K562 (cell line): ENCODE measurements around the gene MCL1. TPM values are rescaled to one million over a fixed set of nuclear protein-coding genes. Genes with fewer than 3 reads are reported as not detected.

ENCODE experiments used
- ATAC-seq: fragments of 200-7000 bp; cut with Tn5 transposase; 3 replicates; pipeline ENCODE4 v1.9.1; 2020; ENCODE audit warnings: moderate library complexity
- BruUV-seq: library from RNA; stranded (reverse); fragments of 400-500 nt; replicated peaks from 2 replicates; lab custom pipeline; 2021; lab: Mats Ljungman, UMichigan
- CTCF ChIA-PET: fragments of 300-600 bp; formaldehyde crosslinking; extraction: SDS; loops from one replicate; lab custom pipeline; 2021; ENCODE audit warnings: low intra/inter-chr PET ratio; lab: Yijun Ruan, JAX
- POLR2A ChIA-PET: fragments of 300-600, 350-650 bp; sonication (Branson Sonifier 250); formaldehyde crosslinking; extraction: SDS; loops from one replicate; lab custom pipeline; 2021; ENCODE audit warnings: antibody characterized with exemption, inconsistent platforms; lab: Yijun Ruan, JAX
- DNase-seq, 4 experiments: peaks; one replicate each; pipeline versions ENCODE4 v3.0.0 to v3.0.0-alpha.2; 2011 to 2018; ENCODE audit warnings: low spot score in 3 of 4, mixed read lengths in 3 of 4; ENCODE audit errors: extremely low read depth in 1 of 4
- FAIRE-seq: peaks from 2 replicates; lab custom pipeline; 2011; peaks lifted over from hg19 to GRCh38; lab: Jason Lieb, UNC
- H2AFZ ChIP-seq: 2 replicates; pipeline ENCODE4 v1.6.0; 2011; ENCODE audit warnings: low read depth, low read length, control low read depth, inconsistent platforms
- H3K27ac ChIP-seq: fragments of 200-600 bp; 3 replicates; pipeline ENCODE4 v1.8.0; 2011; ENCODE audit warnings: low read depth, mild to moderate bottlenecking, control low read depth, inconsistent platforms, low read length, moderate library complexity, mixed read lengths; ENCODE audit errors: extremely low read depth
- H3K27me3 ChIP-seq, 2 experiments: fragments of 300-600 bp in 1 of 2; 2 replicates in 1 of 2; 3 replicates in 1 of 2; pipeline versions ENCODE4 v1.6.0 to v1.8.0; 2011; ENCODE audit warnings: inconsistent platforms in 2 of 2, low read length in 2 of 2, mild to moderate bottlenecking in 1 of 2, mixed read lengths in 1 of 2, moderate library complexity in 1 of 2; ENCODE audit not compliant: control insufficient read depth in 2 of 2, insufficient read depth in 2 of 2
- H3K36me3 ChIP-seq: fragments of 300-600 bp; 3 replicates; pipeline ENCODE4 v1.8.0; 2011; ENCODE audit warnings: mild to moderate bottlenecking, low read length, inconsistent platforms; ENCODE audit not compliant: control insufficient read depth, insufficient read depth
- H3K4me1 ChIP-seq, 2 experiments: fragments of 200-600 bp in 1 of 2; replicated peaks in 1 of 2; 2 replicates in 1 of 2; 3 replicates in 1 of 2; pipeline versions ENCODE4 v1.5.1 to v1.8.0; 2011; ENCODE audit warnings: inconsistent platforms in 2 of 2, low read length in 2 of 2, mild to moderate bottlenecking in 1 of 2, mixed read lengths in 1 of 2, moderate library complexity in 1 of 2; ENCODE audit not compliant: control insufficient read depth in 2 of 2, insufficient read depth in 2 of 2
- H3K4me2 ChIP-seq: 2 replicates; pipeline ENCODE4 v1.6.1; 2011; ENCODE audit warnings: low read length, control low read depth, inconsistent platforms, mixed read lengths; ENCODE audit not compliant: insufficient read depth
- H3K4me3 ChIP-seq: fragments of 200-600 bp; sonication (generic), shearing (Covaris generic); 2 replicates; pipeline ENCODE4 v1.5.1; 2016; ENCODE audit warnings: control low read depth, inconsistent platforms
- H3K79me2 ChIP-seq: fragments of 200-600 bp; 3 replicates; pipeline ENCODE4 v1.8.0; 2011; ENCODE audit warnings: low read length, inconsistent platforms; ENCODE audit not compliant: control insufficient read depth, insufficient read depth
- H3K9ac ChIP-seq, 2 experiments: 2 replicates each; pipeline versions ENCODE4 v1.6.0 to v1.6.1; 2011; ENCODE audit warnings: low read depth in 2 of 2, low read length in 2 of 2, control low read depth in 1 of 2, inconsistent platforms in 1 of 2, mild to moderate bottlenecking in 1 of 2, mixed read lengths in 1 of 2; ENCODE audit not compliant: insufficient read depth in 1 of 2
- H3K9me1 ChIP-seq: one replicate; pipeline ENCODE4 v1.6.0; 2011; ENCODE audit warnings: inconsistent platforms, mild to moderate bottlenecking, low read length, moderate library complexity; ENCODE audit not compliant: control insufficient read depth, insufficient read depth
- H3K9me3 ChIP-seq: replicated peaks from 2 replicates; pipeline ENCODE4 v1.5.1; 2011; ENCODE audit warnings: low read depth, low read length, inconsistent platforms; ENCODE audit not compliant: control insufficient read depth, insufficient read depth
- H4K20me1 ChIP-seq: replicated peaks from 2 replicates; pipeline ENCODE4 v1.6.1; 2011; ENCODE audit warnings: low read length, inconsistent platforms, mixed read lengths; ENCODE audit not compliant: control insufficient read depth, insufficient read depth
- ARHGAP35 ChIP-seq: fragments of 450-650 bp; IDR thresholded peaks from 2 replicates; pipeline ENCODE4 v1.6.1; 2018; ENCODE audit not compliant: partially characterized antibody
- CEBPG ChIP-seq, 3 experiments: fragments of 200-800 bp in 1 of 3; sonication (Bioruptor generic) in 1 of 3; sonication (generic) in 1 of 3; formaldehyde crosslinking in 1 of 3; IDR thresholded peaks in 2 of 3; conservative IDR thresholded peaks in 1 of 3; 2 replicates each; pipeline versions ENCODE4 v1.6.1 to v1.8.0; 2016 to 2022; ENCODE audit warnings: missing compliant biosample characterization in 2 of 3, missing genetic modification characterization in 2 of 3, mild to moderate bottlenecking in 1 of 3, missing genetic modification reagents in 1 of 3
- DNMT1 ChIP-seq: fragments of 450-650 bp; IDR thresholded peaks from 2 replicates; pipeline ENCODE4 v1.6.1; 2016; ENCODE audit warnings: antibody characterized with exemption, mild to moderate bottlenecking
- KAT7 ChIP-seq: sonication (generic); formaldehyde crosslinking; IDR thresholded peaks from 2 replicates; pipeline ENCODE4 v1.8.0; 2022; ENCODE audit warnings: missing genetic modification reagents, mild to moderate bottlenecking, borderline replicate concordance
- NFXL1 ChIP-seq: fragments of 450-650 bp; formaldehyde crosslinking; IDR thresholded peaks from 2 replicates; pipeline ENCODE4 v1.4.0; 2021; ENCODE audit warnings: mild to moderate bottlenecking
- NUFIP1 ChIP-seq: fragments of 450-650 bp; IDR thresholded peaks from 2 replicates; pipeline ENCODE4 v1.6.1; 2018; ENCODE audit not compliant: partially characterized antibody
- SMAD1 ChIP-seq: fragments of 150-350 bp; IDR thresholded peaks from 2 replicates; pipeline ENCODE4 v1.6.1; 2014; ENCODE audit warnings: low read length, low read depth; ENCODE audit not compliant: partially characterized antibody
- TAF1 ChIP-seq: IDR thresholded peaks from 2 replicates; pipeline ENCODE4 v1.6.1; 2011; ENCODE audit warnings: mild to moderate bottlenecking, low read length, moderate library complexity; ENCODE audit not compliant: insufficient read depth, control insufficient read depth, severe bottlenecking; ENCODE audit errors: extremely low read depth
- ZNF445 ChIP-seq: fragments of 250-450 bp; sonication (Bioruptor Pico); IDR thresholded peaks from 2 replicates; pipeline ENCODE4 v1.4.0; 2020; ENCODE audit warnings: low read depth, mild to moderate bottlenecking, moderate library complexity
- ZNF583 ChIP-seq: fragments of 250-450 bp; sonication (Bioruptor Pico); IDR thresholded peaks from 2 replicates; pipeline ENCODE4 v1.4.0; 2020
- WGBS: fragments of 100-300 bp; shearing (Covaris generic); methylation state at CpG from one replicate; pipeline ENCODE4 v1.1.6; 2016; ENCODE audit warnings: low coverage, mixed read lengths; ENCODE audit not compliant: insufficient coverage; ENCODE audit errors: missing lambda C conversion rate; 5-methylcytosine and 5-hydroxymethylcytosine counted together
- in situ Hi-C: fragments of 300-500 bp; cut with MboI; formaldehyde crosslinking; loops from 4 replicates; pipeline ENCODE4 v1.15.0; 2018; ENCODE audit warnings: inconsistent platforms, mixed read lengths
- intact Hi-C: fragments of 100-400 bp; cut with micrococcal nuclease; formaldehyde crosslinking; loops from 2 replicates; pipeline ENCODE4 v1.14.2; 2022
- polyA plus RNA-seq, 8 experiments: library from polyadenylated mRNA; depleted of rRNA in 4 of 8; stranded (reverse) in 5 of 8; unstranded in 3 of 8; fragments of >200 nt; fragmentation: Nextera tagmentation in 2 of 8; fragmentation: Illumina TruSeq in 1 of 8; extraction: Ambion mirVana in 2 of 8; extraction: Trizol in 1 of 8; gene quantifications; 2 replicates each; pipeline versions ENCODE4 v1.2.1 to v1.2.3, GENCODE V29; 2011 to 2014; ENCODE audit warnings: inconsistent platforms in 1 of 8, missing spikeins in 1 of 8
- total RNA-seq, 7 experiments: library from RNA; depleted of rRNA in 6 of 7; stranded (reverse); fragments of >200 nt in 6 of 7; fragmentation: Illumina TruSeq in 2 of 7; extraction: Trizol in 2 of 7; gene quantifications; 2 replicates each; pipeline versions ENCODE4 v1.2.1 to v1.2.3, GENCODE V29; 2011 to 2021; ENCODE audit warnings: low replicate concordance in 1 of 7
- TF ChIP-seq, protein P1 (sequence below): fragments of 450-650 bp; formaldehyde crosslinking; conservative IDR thresholded peaks from 2 replicates; pipeline ENCODE4 v1.4.0; 2022; ENCODE audit warnings: mild to moderate bottlenecking, missing genetic modification characterization
- TF ChIP-seq, protein P2 (sequence below), 2 experiments: fragments of 450-650 bp in 1 of 2; IDR thresholded peaks; 2 replicates each; pipeline ENCODE4 v1.6.1; 2011 to 2017; ENCODE audit warnings: low read depth in 2 of 2, antibody characterized with exemption in 1 of 2, borderline replicate concordance in 1 of 2, low read length in 1 of 2, mild to moderate bottlenecking in 1 of 2, mixed read lengths in 1 of 2; ENCODE audit not compliant: control insufficient read depth in 1 of 2
- TF ChIP-seq, protein P3 (sequence below), 2 experiments: fragments of 450-650 bp; conservative IDR thresholded peaks; 2 replicates each; pipeline ENCODE4 v1.6.1; 2017; ENCODE audit warnings: mild to moderate bottlenecking in 2 of 2, moderate library complexity in 2 of 2

The MCL1 gene
- total and polyA plus RNA-seq, 9 of the 15 experiments (the other 6 are each of a cell fraction or from before 2014, with no cell fraction given), result 27.1 to 224 (median 138) TPM

DNA sequence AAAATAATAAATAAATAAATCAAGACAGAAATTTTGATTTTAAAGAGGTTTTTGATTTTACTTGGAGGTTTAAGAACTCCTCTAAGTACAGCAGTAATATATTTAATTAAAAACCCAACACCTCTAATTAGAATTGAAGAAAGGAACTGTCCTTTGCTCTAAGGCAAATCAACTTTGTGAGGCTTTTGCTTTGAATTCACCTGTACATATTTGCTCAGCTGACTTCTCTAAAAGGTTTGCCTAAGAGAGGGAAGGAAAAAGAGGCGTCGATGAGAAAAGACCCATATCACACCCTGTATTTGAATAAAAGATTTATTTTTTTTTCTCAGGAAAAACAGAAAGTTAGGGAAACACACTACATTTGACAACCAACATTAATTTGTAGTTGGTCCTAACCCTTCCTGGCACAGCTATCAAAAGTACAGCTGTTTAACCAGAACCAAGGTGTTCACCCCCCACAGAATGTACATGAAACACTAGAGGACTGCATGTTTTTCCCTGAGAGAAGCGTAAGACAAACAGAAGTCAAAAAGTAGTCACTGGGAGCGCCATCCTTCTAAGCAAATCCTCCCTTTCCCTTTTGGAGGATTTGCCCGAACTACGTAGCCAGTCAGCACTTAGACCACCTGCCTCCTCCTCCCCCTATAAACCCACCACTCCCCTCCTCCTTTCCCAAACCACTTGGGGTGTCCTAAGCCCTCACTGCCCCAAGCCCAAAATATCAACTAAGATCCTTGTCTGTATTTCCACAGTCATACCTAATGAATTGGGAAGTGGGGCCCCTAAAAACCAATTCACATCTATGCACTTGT lies 4.9 kb downstream of the MCL1 start:
- 95% methylated on average over 6 of the region's 6 CpGs for WGBS
- BruUV-seq, result no TSS peak
- Histone ChIP-seq H3K27ac (no peak overlapping the region; the same call in 2 of the 3 replicates), H3K9ac (no peak overlapping the region), H3K36me3 (peaks cover 65% of the 10 kb centered on the region), H3K4me1 (peaks cover 5 to 14% of the 10 kb centered on the region in 2 experiments; a peak in 4 of 5 replicates), H4K20me1 (peaks cover 51% of the 10 kb centered on the region), H3K4me2 (peak overlapping the region; percentile 12), H2AFZ (no peak overlapping the region), H3K79me2 (peaks cover 64% of the 10 kb centered on the region), H3K9me3 (no peaks in the 10 kb centered on the region), H3K4me3 (peak overlapping the region; percentile 98; the same call in 1 of the 2 replicates), H3K27me3 (no peaks in the 10 kb centered on the region), H3K9me1 (no peaks in the 10 kb centered on the region)
- ATAC-seq, result no peak
- intact Hi-C loops, result loop anchor here (5.0 kb wide), 1 partner anchor 238 kb away; no protein-coding TSS in a partner anchor
- in situ Hi-C loops, result no loop called here
- CTCF ChIA-PET, result no interaction called here
- peak in 1 of 4 experiments; percentile 9 for DNase-seq
- FAIRE-seq, result no peak
- POLR2A ChIA-PET, result interaction anchor here (0.7 to 11.0 kb wide), 10 partner anchors 11 to 432 kb away, joined by 3 to 148 read pairs (median 4); partner anchors contain the start of gene ENSA
- peak; percentile 63; the same call in 1 of the 2 replicates for TF ChIP-seq NFXL1 (CRISPR knock-in tag)
- TF ChIP-seq ARHGAP35, result no peak
- no peak for TF ChIP-seq ZNF583 (CRISPR knock-in tag)
- TF ChIP-seq DNMT1, result no peak
- TF ChIP-seq SMAD1, result peak; percentile 14
- TF ChIP-seq CEBPG (CRISPR knock-in tag; IDR thresholded peaks at IDR 0.05), result no peak
- no peak for TF ChIP-seq CEBPG (tag; conservative IDR thresholded peaks at IDR 0.05 in 1 of 2, IDR thresholded peaks at IDR 0.05 in 1 of 2)
- TF ChIP-seq KAT7, result peak; percentile 43; the same call in 1 of the 2 replicates
- TF ChIP-seq, protein P1, sequence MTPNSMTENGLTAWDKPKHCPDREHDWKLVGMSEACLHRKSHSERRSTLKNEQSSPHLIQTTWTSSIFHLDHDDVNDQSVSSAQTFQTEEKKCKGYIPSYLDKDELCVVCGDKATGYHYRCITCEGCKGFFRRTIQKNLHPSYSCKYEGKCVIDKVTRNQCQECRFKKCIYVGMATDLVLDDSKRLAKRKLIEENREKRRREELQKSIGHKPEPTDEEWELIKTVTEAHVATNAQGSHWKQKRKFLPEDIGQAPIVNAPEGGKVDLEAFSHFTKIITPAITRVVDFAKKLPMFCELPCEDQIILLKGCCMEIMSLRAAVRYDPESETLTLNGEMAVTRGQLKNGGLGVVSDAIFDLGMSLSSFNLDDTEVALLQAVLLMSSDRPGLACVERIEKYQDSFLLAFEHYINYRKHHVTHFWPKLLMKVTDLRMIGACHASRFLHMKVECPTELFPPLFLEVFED, result peak; percentile 95
- TF ChIP-seq ZNF445 (CRISPR knock-in tag), result no peak
- TF ChIP-seq, protein P2, sequence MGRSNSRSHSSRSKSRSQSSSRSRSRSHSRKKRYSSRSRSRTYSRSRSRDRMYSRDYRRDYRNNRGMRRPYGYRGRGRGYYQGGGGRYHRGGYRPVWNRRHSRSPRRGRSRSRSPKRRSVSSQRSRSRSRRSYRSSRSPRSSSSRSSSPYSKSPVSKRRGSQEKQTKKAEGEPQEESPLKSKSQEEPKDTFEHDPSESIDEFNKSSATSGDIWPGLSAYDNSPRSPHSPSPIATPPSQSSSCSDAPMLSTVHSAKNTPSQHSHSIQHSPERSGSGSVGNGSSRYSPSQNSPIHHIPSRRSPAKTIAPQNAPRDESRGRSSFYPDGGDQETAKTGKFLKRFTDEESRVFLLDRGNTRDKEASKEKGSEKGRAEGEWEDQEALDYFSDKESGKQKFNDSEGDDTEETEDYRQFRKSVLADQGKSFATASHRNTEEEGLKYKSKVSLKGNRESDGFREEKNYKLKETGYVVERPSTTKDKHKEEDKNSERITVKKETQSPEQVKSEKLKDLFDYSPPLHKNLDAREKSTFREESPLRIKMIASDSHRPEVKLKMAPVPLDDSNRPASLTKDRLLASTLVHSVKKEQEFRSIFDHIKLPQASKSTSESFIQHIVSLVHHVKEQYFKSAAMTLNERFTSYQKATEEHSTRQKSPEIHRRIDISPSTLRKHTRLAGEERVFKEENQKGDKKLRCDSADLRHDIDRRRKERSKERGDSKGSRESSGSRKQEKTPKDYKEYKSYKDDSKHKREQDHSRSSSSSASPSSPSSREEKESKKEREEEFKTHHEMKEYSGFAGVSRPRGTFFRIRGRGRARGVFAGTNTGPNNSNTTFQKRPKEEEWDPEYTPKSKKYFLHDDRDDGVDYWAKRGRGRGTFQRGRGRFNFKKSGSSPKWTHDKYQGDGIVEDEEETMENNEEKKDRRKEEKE (IDR thresholded peaks at IDR 0.05; ENCODE audit: borderline replicate concordance in 1 of 2, control insufficient read depth in 1 of 2, low read depth in 2 of 2, low read length in 1 of 2), result peak in 1 of 2 experiments; percentile 67; a peak in 1 of 4 replicates
- TF ChIP-seq, protein P3, sequence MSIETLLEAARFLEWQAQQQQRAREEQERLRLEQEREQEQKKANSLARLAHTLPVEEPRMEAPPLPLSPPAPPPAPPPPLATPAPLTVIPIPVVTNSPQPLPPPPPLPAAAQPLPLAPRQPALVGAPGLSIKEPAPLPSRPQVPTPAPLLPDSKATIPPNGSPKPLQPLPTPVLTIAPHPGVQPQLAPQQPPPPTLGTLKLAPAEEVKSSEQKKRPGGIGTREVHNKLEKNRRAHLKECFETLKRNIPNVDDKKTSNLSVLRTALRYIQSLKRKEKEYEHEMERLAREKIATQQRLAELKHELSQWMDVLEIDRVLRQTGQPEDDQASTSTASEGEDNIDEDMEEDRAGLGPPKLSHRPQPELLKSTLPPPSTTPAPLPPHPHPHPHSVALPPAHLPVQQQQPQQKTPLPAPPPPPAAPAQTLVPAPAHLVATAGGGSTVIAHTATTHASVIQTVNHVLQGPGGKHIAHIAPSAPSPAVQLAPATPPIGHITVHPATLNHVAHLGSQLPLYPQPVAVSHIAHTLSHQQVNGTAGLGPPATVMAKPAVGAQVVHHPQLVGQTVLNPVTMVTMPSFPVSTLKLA (conservative IDR thresholded peaks at IDR 0.05), result no peak
- peak; percentile 9 for TF ChIP-seq TAF1
- TF ChIP-seq NUFIP1, result no peak
